Endothelial cell of umbilical vein (primary cell): ENCODE results near the gene TYROBP. TPM values are rescaled to one million over a fixed set of nuclear protein-coding genes. Genes with fewer than 3 reads are reported as not detected.

Source experiments
- BruUV-seq: library from RNA; stranded (reverse); fragments of 400-500 nt; replicated peaks from 2 replicates; lab custom pipeline; 2021; lab: Mats Ljungman, UMichigan
- CTCF ChIA-PET: fragments of 300-600, 350-600 bp; sonication (Branson Sonifier 250); formaldehyde crosslinking; loops from one replicate; lab custom pipeline; 2021; ENCODE audit warnings: antibody characterized with exemption, inconsistent platforms; lab: Charles Lee
- POLR2A ChIA-PET: fragments of 300-600, 350-600 bp; sonication (Branson Sonifier 250); formaldehyde crosslinking; loops from one replicate; lab custom pipeline; 2021; ENCODE audit warnings: antibody characterized with exemption, inconsistent platforms; lab: Charles Lee
- DNase-seq: peaks from one replicate; pipeline ENCODE4 v3.0.0-alpha.2; 2011; ENCODE audit warnings: low read depth, low spot score
- FAIRE-seq: peaks from 2 replicates; lab custom pipeline; 2011; peaks lifted over from hg19 to GRCh38; lab: Jason Lieb, UNC
- H2AFZ ChIP-seq: 2 replicates; pipeline ENCODE4 v1.6.0; 2012; ENCODE audit warnings: low read depth, low read length, control low read depth, inconsistent platforms
- H3K27ac ChIP-seq: 2 replicates; pipeline ENCODE4 v1.5.1; 2011; ENCODE audit warnings: low read depth, mild to moderate bottlenecking, control low read depth, low read length, moderate library complexity; ENCODE audit not compliant: insufficient read depth
- H3K27me3 ChIP-seq, 2 experiments: 2 replicates each; pipeline versions ENCODE4 v1.6.0 to v1.6.1; 2011; ENCODE audit warnings: low read length in 2 of 2, mixed read lengths in 1 of 2; ENCODE audit not compliant: control insufficient read depth in 2 of 2, insufficient read depth in 2 of 2
- H3K36me3 ChIP-seq, 2 experiments: 2 replicates in 1 of 2; 3 replicates in 1 of 2; pipeline ENCODE4 v1.5.1; 2011; ENCODE audit warnings: low read length in 2 of 2, mild to moderate bottlenecking in 1 of 2, moderate library complexity in 1 of 2; ENCODE audit not compliant: control insufficient read depth in 2 of 2, insufficient read depth in 2 of 2; ENCODE audit errors: extremely low read depth in 1 of 2
- H3K4me1 ChIP-seq: 3 replicates; pipeline ENCODE4 v1.5.1; 2011; ENCODE audit warnings: mild to moderate bottlenecking, low read length; ENCODE audit not compliant: control insufficient read depth, insufficient read depth; ENCODE audit errors: extremely low read depth
- H3K4me2 ChIP-seq: 2 replicates; pipeline ENCODE4 v1.6.1; 2011; ENCODE audit warnings: low read length, control low read depth, mixed read lengths; ENCODE audit not compliant: insufficient read depth
- H3K4me3 ChIP-seq, 3 experiments: fragments of 200-600 bp in 1 of 3; sonication (generic), shearing (Covaris generic) in 1 of 3; replicated peaks in 1 of 3; 2 replicates each; pipeline ENCODE4 v1.5.1; 2011 to 2016; ENCODE audit warnings: control low read depth in 3 of 3, low read length in 3 of 3, mild to moderate bottlenecking in 2 of 3, inconsistent platforms in 1 of 3, low read depth in 1 of 3, moderate library complexity in 1 of 3; ENCODE audit not compliant: insufficient read depth in 1 of 3
- H3K79me2 ChIP-seq: 2 replicates; pipeline ENCODE4 v1.6.0; 2012; ENCODE audit warnings: low read length, inconsistent platforms; ENCODE audit not compliant: control insufficient read depth, insufficient read depth
- H3K9ac ChIP-seq: replicated peaks from 2 replicates; pipeline ENCODE3; 2011; ENCODE audit warnings: low read length, control low read depth; ENCODE audit not compliant: insufficient read depth; ENCODE audit errors: extremely low read depth
- H3K9me1 ChIP-seq: replicated peaks from 3 replicates; pipeline ENCODE4 v1.6.0; 2011; ENCODE audit warnings: mild to moderate bottlenecking, low read length; ENCODE audit not compliant: control insufficient read depth, insufficient read depth; ENCODE audit errors: extremely low read depth
- H3K9me3 ChIP-seq: replicated peaks from 2 replicates; pipeline ENCODE4 v1.5.1; 2012; ENCODE audit warnings: low read length, inconsistent platforms; ENCODE audit not compliant: control insufficient read depth, insufficient read depth
- H4K20me1 ChIP-seq: replicated peaks from 2 replicates; pipeline ENCODE3; 2011; ENCODE audit warnings: mild to moderate bottlenecking, low read length; ENCODE audit not compliant: control insufficient read depth, insufficient read depth; ENCODE audit errors: extremely low read depth
- CTCF ChIP-seq, 2 donors: IDR thresholded peaks; 1 replicate in 1 of 2; 2 replicates in 1 of 2; pipeline ENCODE4 v1.5.1; 2011; ENCODE audit warnings: low read length in 2 of 2, mild to moderate bottlenecking in 2 of 2, moderate library complexity in 2 of 2, control low read depth in 1 of 2, inconsistent platforms in 1 of 2, low read depth in 1 of 2; ENCODE audit not compliant: insufficient read depth in 1 of 2; ENCODE audit errors: extremely low read depth in 1 of 2
- EZH2 ChIP-seq: IDR thresholded peaks from 2 replicates; pipeline ENCODE4 v1.6.1; 2012; ENCODE audit warnings: borderline replicate concordance, low read depth, mild to moderate bottlenecking, moderate library complexity, low read length, inconsistent platforms; ENCODE audit not compliant: severe bottlenecking
- FOS ChIP-seq: IDR thresholded peaks from 2 replicates; pipeline ENCODE4 v1.6.1; 2011; ENCODE audit warnings: mild to moderate bottlenecking, low read length, moderate library complexity, borderline replicate concordance; ENCODE audit not compliant: insufficient read depth
- GATA2 ChIP-seq: IDR thresholded peaks from 2 replicates; pipeline ENCODE4 v1.7.0; 2011; ENCODE audit warnings: low read depth, mild to moderate bottlenecking, moderate library complexity, mixed read lengths, low read length; ENCODE audit not compliant: insufficient read length, insufficient read depth
- JUN ChIP-seq: IDR thresholded peaks from 2 replicates; pipeline ENCODE4 v1.6.1; 2011; ENCODE audit warnings: borderline replicate concordance, low read depth; ENCODE audit not compliant: insufficient read length, insufficient read depth
- MAX ChIP-seq: IDR thresholded peaks from 2 replicates; pipeline ENCODE4 v1.6.1; 2011; ENCODE audit not compliant: insufficient read depth, insufficient read length
- POLR2AphosphoS5 ChIP-seq: IDR thresholded peaks from 2 replicates; pipeline ENCODE4 v1.6.1; 2012; ENCODE audit warnings: low read depth, mild to moderate bottlenecking, control low read depth, low read length, moderate library complexity; ENCODE audit not compliant: insufficient read depth
- dilution Hi-C: fragments of 300-500 bp; cut with MboI; formaldehyde crosslinking; loops from one replicate; pipeline ENCODE4 v1.15.0; 2019; ENCODE audit warnings: low sequenced_read_pairs; ENCODE audit not compliant: extremely low pct_ligation_motif_present
- intact Hi-C: fragments of 100-400 bp; cut with micrococcal nuclease; formaldehyde crosslinking; loops from one replicate; pipeline ENCODE4 v1.10.0; 2022
- polyA plus RNA-seq, 4 experiments: library from polyadenylated mRNA; depleted of rRNA in 3 of 4; stranded (reverse) in 3 of 4; unstranded in 1 of 4; fragments of >200 nt; gene quantifications; 2 replicates each; pipeline versions ENCODE4 v1.2.1 to v1.2.3, GENCODE V29; 2011 to 2012; ENCODE audit warnings: missing spikeins in 1 of 4
- total RNA-seq: library from RNA; stranded (reverse); gene quantifications from 2 replicates; pipeline ENCODE4 v1.2.3, GENCODE V29; 2021

TYROBP gene
- total and polyA plus RNA-seq, 2 donors (not counting 3 experiments of a cell fraction or from before 2014, with no cell fraction given), result not detected

GRCh38 chr19:35903550-35904179 lies 4.4 kb downstream of the TYROBP start:
- Histone ChIP-seq H2AFZ (peak overlapping the region; percentile 80), H3K4me2 (no peak overlapping the region), H3K4me1 (peaks cover 13% of the 10 kb centered on the region), H3K27ac (no peak overlapping the region), H3K4me3 (no peak overlapping the region), H3K9me3 (no peaks in the 10 kb centered on the region), H4K20me1 (no peaks in the 10 kb centered on the region), H3K36me3 (no peaks in the 10 kb centered on the region), H3K9me1 (no peaks in the 10 kb centered on the region), H3K79me2 (peaks cover 2% of the 10 kb centered on the region), H3K27me3 (peaks cover 0 to 6% of the 10 kb centered on the region in 2 experiments), H3K9ac (no peak overlapping the region)
- intact Hi-C loops, result no loop called here
- ChIA-PET POLR2A (no interaction called here), CTCF (no interaction called here)
- TF ChIP-seq POLR2AphosphoS5, result no peak
- no peak for TF ChIP-seq EZH2
- no peak for TF ChIP-seq JUN
- TF ChIP-seq MAX, result no peak
- no peak for TF ChIP-seq GATA2
- TF ChIP-seq FOS, result no peak
- no peak for TF ChIP-seq CTCF (IDR thresholded peaks at IDR 0.05; ENCODE audit: extremely low read depth in 1 of 2, insufficient read depth in 1 of 2, low read depth in 1 of 2, low read length in 2 of 2)
- DNase-seq, result no peak
- BruUV-seq, result no TSS peak
- no peak for FAIRE-seq
- dilution Hi-C loops, result no loop called here
